ENCODE data around the gene ZNF77.

GRCh38 chr19:2977746-2978138, 33.0 kb upstream of the ZNF77 start:
- TF ChIP-seq YY1 (IDR thresholded peaks at IDR 0.05; ENCODE audit: low read depth) = no peak
- no peak for TF ChIP-seq CREB1 (IDR thresholded peaks at IDR 0.05; ENCODE audit: low read depth)
- no peak for TF ChIP-seq USF1 (IDR thresholded peaks at IDR 0.05)
- TF ChIP-seq EP300 (IDR thresholded peaks at IDR 0.05; ENCODE audit: borderline replicate concordance) = no peak
- TF ChIP-seq EGR1 (IDR thresholded peaks at IDR 0.05) = no peak

All from Ishikawa (cell line).